Measurements from ENCODE around the gene FBXO24.

- TF ChIP-seq CTCF (IDR thresholded peaks at IDR 0.05) (no peak), ZFX (IDR thresholded peaks at IDR 0.05; ENCODE audit: borderline replicate concordance) (no peak)
These were observed 5.5 kb downstream of the FBXO24 start for GRCh38 chr7:100591596-100591995.

All from 22Rv1 (cell line).